Colonic mucosa (tissue), 4 donors: ENCODE data around the gene CHRNA9. TPM values are rescaled to one million over a fixed set of nuclear protein-coding genes. Genes with fewer than 3 reads are reported as not detected.

Experiments used
- DNase-seq: peaks from one replicate; pipeline ENCODE4 v3.0.0-alpha.2; 2020
- H3K27ac ChIP-seq: fragments of 200-600 bp; one replicate; pipeline ENCODE4 v1.8.0; 2021
- H3K27me3 ChIP-seq: fragments of 200-600 bp; one replicate; pipeline ENCODE4 v1.8.0; 2021
- H3K36me3 ChIP-seq: fragments of 200-600 bp; one replicate; pipeline ENCODE4 v1.8.0; 2021
- H3K4me1 ChIP-seq: fragments of 200-600 bp; one replicate; pipeline ENCODE4 v1.8.0; 2021; ENCODE audit warnings: mild to moderate bottlenecking
- H3K4me3 ChIP-seq: fragments of 200-600 bp; one replicate; pipeline ENCODE4 v1.8.0; 2021
- H3K9ac ChIP-seq, 2 donors: one replicate each; pipeline ENCODE4 v1.7.0; 2013; ENCODE audit warnings: control low read depth in 2 of 2, low read depth in 2 of 2, low read length in 2 of 2
- H3K9me3 ChIP-seq: fragments of 200-600 bp; one replicate; pipeline ENCODE4 v1.8.0; 2021
- intact Hi-C: fragments of 100-400 bp; cut with DNase I; formaldehyde crosslinking; loops from one replicate; pipeline ENCODE4 v1.14.1; 2022
- total RNA-seq, 2 donors: library from RNA; stranded (reverse); fragmentation: NEBNext Ultra II Directional in 1 of 2; extraction: Animal tissue kit (Norgen Biotek cat#: 25700) in 1 of 2; gene quantifications; one replicate each; pipeline ENCODE4 v1.2.1, GENCODE V29; 2021
- TF ChIP-seq, protein P1 (sequence below): fragments of 200-600 bp; IDR thresholded peaks from one replicate; pipeline ENCODE4 v1.8.0; 2022; ENCODE audit warnings: antibody characterized with exemption, mild to moderate bottlenecking
- donor health status: healthy.
- donor health status: DM: no; HTN: no; CAD: no.
- donor health status: DM: no; HTN: no; CAD: no.

CHRNA9 gene
- total RNA-seq, 2 donors from 2014 or later = not detected

GRCh38 chr4:40306976-40307375 lies 28.2 kb upstream of the CHRNA9 start:
- TF ChIP-seq, protein P1, sequence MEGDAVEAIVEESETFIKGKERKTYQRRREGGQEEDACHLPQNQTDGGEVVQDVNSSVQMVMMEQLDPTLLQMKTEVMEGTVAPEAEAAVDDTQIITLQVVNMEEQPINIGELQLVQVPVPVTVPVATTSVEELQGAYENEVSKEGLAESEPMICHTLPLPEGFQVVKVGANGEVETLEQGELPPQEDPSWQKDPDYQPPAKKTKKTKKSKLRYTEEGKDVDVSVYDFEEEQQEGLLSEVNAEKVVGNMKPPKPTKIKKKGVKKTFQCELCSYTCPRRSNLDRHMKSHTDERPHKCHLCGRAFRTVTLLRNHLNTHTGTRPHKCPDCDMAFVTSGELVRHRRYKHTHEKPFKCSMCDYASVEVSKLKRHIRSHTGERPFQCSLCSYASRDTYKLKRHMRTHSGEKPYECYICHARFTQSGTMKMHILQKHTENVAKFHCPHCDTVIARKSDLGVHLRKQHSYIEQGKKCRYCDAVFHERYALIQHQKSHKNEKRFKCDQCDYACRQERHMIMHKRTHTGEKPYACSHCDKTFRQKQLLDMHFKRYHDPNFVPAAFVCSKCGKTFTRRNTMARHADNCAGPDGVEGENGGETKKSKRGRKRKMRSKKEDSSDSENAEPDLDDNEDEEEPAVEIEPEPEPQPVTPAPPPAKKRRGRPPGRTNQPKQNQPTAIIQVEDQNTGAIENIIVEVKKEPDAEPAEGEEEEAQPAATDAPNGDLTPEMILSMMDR = no peak
- no peak for DNase-seq
- H3K4me3 ChIP-seq = no peak overlapping the region
- H3K4me1 ChIP-seq = no peaks in the 10 kb centered on the region
- no peaks in the 10 kb centered on the region for H3K27me3 ChIP-seq
- H3K9ac ChIP-seq = no peak overlapping the region
- H3K9me3 ChIP-seq = no peaks in the 10 kb centered on the region
- intact Hi-C loops = no loop called here
- no peaks in the 10 kb centered on the region for H3K36me3 ChIP-seq
- peak overlapping the region; percentile 30 for H3K27ac ChIP-seq

- intact Hi-C loops = no loop called here
- peak overlapping the region; percentile 30 for H3K27ac ChIP-seq
- peak; percentile 36 for DNase-seq
- H3K4me1 ChIP-seq = no peaks in the 10 kb centered on the region
- H3K27me3 ChIP-seq = no peaks in the 10 kb centered on the region
- no peak overlapping the region for H3K4me3 ChIP-seq
- H3K9ac ChIP-seq = no peak overlapping the region
- TF ChIP-seq, protein P1 = no peak
- no peaks in the 10 kb centered on the region for H3K36me3 ChIP-seq
- no peaks in the 10 kb centered on the region for H3K9me3 ChIP-seq
Observed at GRCh38 chr4:40307627-40308497, 27.3 kb upstream of the CHRNA9 start.

GRCh38 chr4:40308528-40309122 lies 26.5 kb upstream of the CHRNA9 start:
- no peak overlapping the region for H3K4me3 ChIP-seq
- H3K27me3 ChIP-seq = no peaks in the 10 kb centered on the region
- H3K9ac ChIP-seq = no peak overlapping the region
- TF ChIP-seq, protein P1 = no peak
- no peaks in the 10 kb centered on the region for H3K9me3 ChIP-seq
- DNase-seq = no peak
- intact Hi-C loops = no loop called here
- peak overlapping the region; percentile 30 for H3K27ac ChIP-seq
- H3K36me3 ChIP-seq = no peaks in the 10 kb centered on the region
- H3K4me1 ChIP-seq = no peaks in the 10 kb centered on the region

- Histone ChIP-seq H3K9me3 (no peaks in the 10 kb centered on the region), H3K36me3 (no peaks in the 10 kb centered on the region), H3K4me1 (no peaks in the 10 kb centered on the region), H3K9ac (no peak overlapping the region), H3K27ac (peak overlapping the region; percentile 21), H3K4me3 (no peak overlapping the region), H3K27me3 (no peaks in the 10 kb centered on the region)
- peak; percentile 94 for DNase-seq
- TF ChIP-seq, protein P1 = peak; percentile 77
- intact Hi-C loops = no loop called here
Observed at GRCh38 chr4:40309250-40309774, 25.8 kb upstream of the CHRNA9 start.

DNA sequence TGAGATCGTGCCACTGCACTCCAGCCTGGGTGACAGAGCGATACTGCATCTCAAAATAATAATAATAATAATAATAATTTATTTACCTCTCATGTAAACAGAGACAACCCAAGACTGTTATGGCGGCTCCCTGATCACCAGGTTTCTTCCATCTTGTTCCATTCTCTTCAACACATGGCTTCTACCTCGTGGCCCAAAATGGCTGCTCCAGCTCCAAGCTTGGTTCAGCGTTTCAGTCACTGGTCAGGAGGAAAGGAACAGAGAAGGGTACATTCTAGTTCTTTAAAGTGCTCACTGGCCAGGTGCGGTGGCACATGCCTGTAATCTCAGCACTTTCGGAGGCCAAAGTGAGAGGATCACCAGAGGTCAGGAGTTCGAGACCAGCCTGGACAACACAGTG lies 24.9 kb upstream of the CHRNA9 start:
- intact Hi-C loops = loop anchor here (2.0 to 10.0 kb wide), 2 partner anchors 159 to 255 kb away; partner anchors contain the start of gene N4BP2
- no peaks in the 10 kb centered on the region for H3K36me3 ChIP-seq

More for the DNA sequence above, 24.9 kb upstream of the CHRNA9 start:
- DNase-seq = no peak
- TF ChIP-seq, protein P1 = no peak
- Histone ChIP-seq H3K9ac (no peak overlapping the region), H3K27me3 (no peaks in the 10 kb centered on the region), H3K4me1 (no peaks in the 10 kb centered on the region), H3K9me3 (no peaks in the 10 kb centered on the region), H3K27ac (no peak overlapping the region), H3K4me3 (no peak overlapping the region)
